H1 (cell line): ENCODE results near the gene DGKZ. TPM values are rescaled to one million over a fixed set of nuclear protein-coding genes. Genes with fewer than 3 reads are reported as not detected.
A peak's percentile ranks its signal among the peaks of the same experiment; 100 is the strongest.

Experiments
- CTCF ChIA-PET: fragments of 300-600 bp; sonication (Branson Sonifier 250); formaldehyde crosslinking; loops from one replicate; lab custom pipeline; 2021; ENCODE audit not compliant: partially characterized antibody; lab: Charles Lee
- POLR2A ChIA-PET: fragments of 300-600 bp; sonication (Branson Sonifier 250); formaldehyde crosslinking; loops from one replicate; lab custom pipeline; 2021; ENCODE audit warnings: inconsistent platforms; ENCODE audit not compliant: partially characterized antibody; lab: Charles Lee
- DNase-seq, 2 experiments: peaks; one replicate each; pipeline versions ENCODE4 v3.0.0 to v3.0.0-alpha.2; 2010 to 2022; ENCODE audit warnings: low spot score in 2 of 2, low read depth in 1 of 2, mixed read lengths in 1 of 2
- FAIRE-seq: peaks from 2 replicates; lab custom pipeline; 2011; peaks lifted over from hg19 to GRCh38; lab: Jason Lieb, UNC
- H2AFZ ChIP-seq: 2 replicates; pipeline ENCODE4 v1.8.1; 2012; ENCODE audit warnings: low read length, inconsistent platforms
- H2AK5ac ChIP-seq: 2 replicates; pipeline ENCODE4 v1.6.1; 2013; ENCODE audit warnings: low read depth, low read length
- H2BK120ac ChIP-seq: replicated peaks from 2 replicates; pipeline ENCODE3; 2013; ENCODE audit warnings: low read depth, low read length, inconsistent platforms
- H2BK12ac ChIP-seq: 2 replicates; pipeline ENCODE4 v1.6.1; 2013; ENCODE audit warnings: low read depth, low read length
- H2BK15ac ChIP-seq: 2 replicates; pipeline ENCODE4 v1.6.1; 2013; ENCODE audit warnings: low read length
- H2BK20ac ChIP-seq: 2 replicates; pipeline ENCODE4 v1.6.1; 2013; ENCODE audit warnings: low read length
- H2BK5ac ChIP-seq: 2 replicates; pipeline ENCODE4 v1.6.1; 2013; ENCODE audit warnings: low read depth, low read length
- H3K14ac ChIP-seq: 2 replicates; pipeline ENCODE4 v1.6.1; 2013; ENCODE audit warnings: inconsistent platforms; ENCODE audit not compliant: insufficient read length
- H3K18ac ChIP-seq: 2 replicates; pipeline ENCODE4 v1.6.1; 2013; ENCODE audit warnings: low read length; ENCODE audit errors: extremely low read depth
- H3K23ac ChIP-seq: 2 replicates; pipeline ENCODE4 v1.6.1; 2013; ENCODE audit warnings: inconsistent platforms; ENCODE audit not compliant: insufficient read length
- H3K23me2 ChIP-seq: 2 replicates; pipeline ENCODE4 v1.6.1; 2013; ENCODE audit warnings: low read depth, low read length
- H3K27ac ChIP-seq: 2 replicates; pipeline ENCODE4 v1.6.1; 2011; ENCODE audit warnings: low read depth, low read length, inconsistent platforms
- H3K27me3 ChIP-seq, 4 experiments: replicated peaks in 1 of 4; 1 replicate in 1 of 4; 2 replicates in 3 of 4; pipeline versions ENCODE4 v1.6.1 to v1.8.1; 2011 to 2013; ENCODE audit warnings: low read length in 3 of 4, mild to moderate bottlenecking in 3 of 4, inconsistent platforms in 2 of 4, mixed read lengths in 2 of 4, moderate library complexity in 1 of 4; ENCODE audit not compliant: control insufficient read depth in 3 of 4, insufficient read depth in 3 of 4; ENCODE audit errors: extremely low read depth in 1 of 4
- H3K36me3 ChIP-seq, 4 experiments: 2 replicates each; pipeline versions ENCODE4 v1.6.1 to v1.8.1; 2011 to 2013; ENCODE audit warnings: mild to moderate bottlenecking in 4 of 4, low read length in 3 of 4, moderate library complexity in 2 of 4, control low read depth in 1 of 4, inconsistent platforms in 1 of 4; ENCODE audit not compliant: insufficient read depth in 4 of 4, control insufficient read depth in 2 of 4
- H3K4ac ChIP-seq: replicated peaks from 2 replicates; pipeline ENCODE3; 2013; ENCODE audit warnings: low read length, low read depth, mixed read lengths, inconsistent platforms; ENCODE audit not compliant: insufficient read length
- H3K4me1 ChIP-seq, 4 experiments: replicated peaks in 1 of 4; 1 replicate in 1 of 4; 2 replicates in 3 of 4; pipeline versions ENCODE4 v1.6.1 to v1.8.1; 2011 to 2013; ENCODE audit warnings: low read length in 3 of 4, inconsistent platforms in 2 of 4, mixed read lengths in 1 of 4; ENCODE audit not compliant: insufficient read depth in 4 of 4, control insufficient read depth in 3 of 4
- H3K4me2 ChIP-seq, 2 experiments: 2 replicates each; pipeline versions ENCODE4 v1.6.1 to v1.8.1; 2011 to 2013; ENCODE audit warnings: low read depth in 2 of 2, low read length in 2 of 2, control low read depth in 1 of 2, inconsistent platforms in 1 of 2, mild to moderate bottlenecking in 1 of 2; ENCODE audit not compliant: insufficient read depth in 1 of 2
- H3K4me3 ChIP-seq, 4 experiments: fragments of 200-600, 300-600 bp in 1 of 4; sonication (generic), shearing (Covaris generic), sonication (Bioruptor Twin) in 1 of 4; 2 replicates each; pipeline versions ENCODE4 v1.5.1 to v1.8.1; 2011 to 2016; ENCODE audit warnings: low read length in 4 of 4, low read depth in 3 of 4, control low read depth in 2 of 4, inconsistent platforms in 2 of 4, mild to moderate bottlenecking in 2 of 4, mixed read lengths in 1 of 4, moderate library complexity in 1 of 4; ENCODE audit not compliant: insufficient read depth in 2 of 4; ENCODE audit errors: extremely low read depth in 1 of 4
- H3K56ac ChIP-seq: replicated peaks from 2 replicates; pipeline ENCODE3; 2013; ENCODE audit warnings: low read depth, mild to moderate bottlenecking, mixed read lengths, low read length, inconsistent platforms; ENCODE audit not compliant: insufficient read length
- H3K79me1 ChIP-seq: 2 replicates; pipeline ENCODE4 v1.6.1; 2013; ENCODE audit warnings: low read depth, low read length, control low read depth
- H3K79me2 ChIP-seq, 2 experiments: 2 replicates each; pipeline versions ENCODE4 v1.6.1 to v1.8.1; 2012 to 2013; ENCODE audit warnings: low read length in 2 of 2, mild to moderate bottlenecking in 2 of 2, inconsistent platforms in 1 of 2; ENCODE audit not compliant: insufficient read depth in 2 of 2, control insufficient read depth in 1 of 2
- H3K9ac ChIP-seq, 4 experiments: replicated peaks in 1 of 4; 1 replicate in 1 of 4; 2 replicates in 3 of 4; pipeline versions ENCODE4 v1.6.1 to v1.8.1; 2011 to 2013; ENCODE audit warnings: low read depth in 3 of 4, low read length in 3 of 4, control low read depth in 2 of 4, mild to moderate bottlenecking in 2 of 4, moderate library complexity in 2 of 4, inconsistent platforms in 1 of 4; ENCODE audit errors: extremely low read depth in 1 of 4
- H3K9me3 ChIP-seq, 2 experiments: 2 replicates each; pipeline versions ENCODE4 v1.6.1 to v1.8.1; 2012 to 2013; ENCODE audit warnings: mild to moderate bottlenecking in 2 of 2, moderate library complexity in 2 of 2, control low read depth in 1 of 2, inconsistent platforms in 1 of 2, low read depth in 1 of 2, low read length in 1 of 2, mixed read lengths in 1 of 2; ENCODE audit not compliant: insufficient read depth in 2 of 2
- H4K20me1 ChIP-seq, 2 experiments: replicated peaks in 1 of 2; 2 replicates each; pipeline versions ENCODE3 to v1.8.1; 2011 to 2013; ENCODE audit warnings: inconsistent platforms in 2 of 2, low read length in 2 of 2, mild to moderate bottlenecking in 1 of 2; ENCODE audit not compliant: insufficient read depth in 2 of 2, control insufficient read depth in 1 of 2
- H4K5ac ChIP-seq: 2 replicates; pipeline ENCODE4 v1.6.1; 2013; ENCODE audit warnings: low read length, low read depth, mixed read lengths, inconsistent platforms; ENCODE audit not compliant: insufficient read length
- H4K8ac ChIP-seq: 2 replicates; pipeline ENCODE4 v1.8.0; 2013; ENCODE audit warnings: mild to moderate bottlenecking, moderate library complexity, low read length, inconsistent platforms; ENCODE audit not compliant: insufficient read depth; ENCODE audit errors: extremely low read depth
- H4K91ac ChIP-seq: replicated peaks from 2 replicates; pipeline ENCODE3; 2013; ENCODE audit warnings: low read length, mixed read lengths, inconsistent platforms; ENCODE audit not compliant: insufficient read length
- CHD1 ChIP-seq: IDR thresholded peaks from 2 replicates; pipeline ENCODE4 v1.6.1; 2012; ENCODE audit warnings: low read depth, low read length, improper control_type of control experiment
- NANOG ChIP-seq: IDR thresholded peaks from 2 replicates; pipeline ENCODE4 v1.6.1; 2011; ENCODE audit warnings: low read length, low read depth, mild to moderate bottlenecking, inconsistent platforms; ENCODE audit not compliant: insufficient read depth, poor library complexity, severe bottlenecking
- TAF1 ChIP-seq: IDR thresholded peaks from 2 replicates; pipeline ENCODE4 v1.6.1; 2011; ENCODE audit warnings: mild to moderate bottlenecking, low read depth, low read length
- WGBS, 2 experiments: shearing (Covaris generic) in 1 of 2; methylation state at CpG; one replicate each; pipeline versions ENCODE4 v1.1.6 to v1.1.7; 2013 to 2015; ENCODE audit warnings: low lambda C conversion rate in 2 of 2, mixed read lengths in 2 of 2, inconsistent platforms in 1 of 2, low coverage in 1 of 2, missing lambda C conversion rate in 1 of 2; ENCODE audit not compliant: insufficient replicate concordance in 2 of 2, insufficient coverage in 1 of 2, insufficient read length in 1 of 2; ENCODE audit errors: extremely low coverage in 1 of 2, missing lambda C conversion rate in 1 of 2; 5-methylcytosine and 5-hydroxymethylcytosine counted together
- polyA plus RNA-seq, 7 experiments: library from polyadenylated mRNA; depleted of rRNA in 3 of 7; stranded (reverse) in 5 of 7; unstranded in 2 of 7; fragments of >200 nt in 5 of 7; fragments of 200-250 nt in 2 of 7; gene quantifications; 1 replicate in 5 of 7; 2 replicates in 1 of 7; 4 replicates in 1 of 7; pipeline versions ENCODE4 v1.2.1 to v1.2.3, GENCODE V29; 2011 to 2013; ENCODE audit warnings: missing spikeins in 2 of 7, mixed read lengths in 2 of 7
- total RNA-seq: library from RNA; stranded (reverse); fragmentation: NEBNext Ultra II Directional; extraction: Animal tissue kit (Norgen Biotek cat#: 25700); gene quantifications from 2 replicates; pipeline ENCODE4 v1.2.1, GENCODE V29; 2021

DGKZ gene
- total and polyA plus RNA-seq, 2 of the 8 experiments (the other 6 are each of a cell fraction or from before 2014, with no cell fraction given), result 84.4 to 184 TPM

GRCh38 chr11:46362156-46363030 lies 15.1 kb downstream of the DGKZ start:
- Histone ChIP-seq H3K4me2 (no peak overlapping the region), H2BK12ac (peak overlapping the region; percentile 4; the same call in 1 of the 2 replicates), H3K79me2 (peaks cover 0 to 62% of the 10 kb centered on the region in 2 experiments; a peak in 2 of 4 replicates), H2BK120ac (no peak overlapping the region), H3K36me3 (no peaks in the 10 kb centered on the region), H3K9ac (no peak overlapping the region), H3K14ac (no peak overlapping the region), H2AK5ac (no peak overlapping the region), H3K4ac (no peak overlapping the region), H3K4me1 (peaks cover 0 to 24% (median 14%) of the 10 kb centered on the region in 4 experiments; a peak in 6 of 7 replicates), H3K56ac (no peak overlapping the region), H3K23ac (no peak overlapping the region), H2AFZ (no peak overlapping the region), H3K23me2 (no peaks in the 10 kb centered on the region), H4K20me1 (peaks cover 11 to 35% of the 10 kb centered on the region in 2 experiments), H3K27me3 (no peaks in the 10 kb centered on the region), H3K18ac (no peak overlapping the region; the same call in 1 of the 2 replicates), H4K5ac (no peak overlapping the region), H2BK5ac (peak overlapping the region; percentile 71; the same call in 1 of the 2 replicates), H4K8ac (peak overlapping the region; percentile 69), H3K79me1 (peaks cover 26% of the 10 kb centered on the region), H2BK15ac (0 out of 2 replicates have a peak overlapping the region, but pooled peaks have one; percentile 5), H3K4me3 (no peak overlapping the region), H3K27ac (peak overlapping the region; percentile 57), H3K9me3 (no peaks in the 10 kb centered on the region), H4K91ac (peak overlapping the region; percentile 19), H2BK20ac (no peak overlapping the region)
- CTCF ChIA-PET, result interaction anchor here (1.0 to 44.5 kb wide), 6 partner anchors 3 to 48 kb away, joined by 3 to 1004 read pairs (median 8); partner anchors contain the start of genes DGKZ and MDK
- POLR2A ChIA-PET, result interaction anchor here (1.4 to 7.8 kb wide), 2 partner anchors 12 to 21 kb away, joined by 4 to 69 read pairs; partner anchors contain the start of gene DGKZ
- DNase-seq, result no peak
- TF ChIP-seq CHD1, result no peak
- TF ChIP-seq TAF1, result no peak
- no peak for TF ChIP-seq NANOG
- WGBS, 2 experiments, result 91% methylated on average over 17 of the region's 20 CpGs; no CpG with 5 or more reads in 1 of the 2 experiments
- FAIRE-seq, result no peak
